GM18907 (cell line): ENCODE results near the gene ZSWIM5.
"Not testable (repeated sequence)": the region's sequence is repeated elsewhere in the genome, so short reads cannot be mapped to it uniquely, and the experiment has no call there.

Source experiments
- ATAC-seq: cut with Tn5 transposase; IDR thresholded peaks from one replicate; pipeline ENCODE4 v1.9.1; 2021; ENCODE audit warnings: mild to moderate bottlenecking, moderate library complexity; ENCODE audit not compliant: unreplicated experiment

The ZSWIM5 gene

DNA sequence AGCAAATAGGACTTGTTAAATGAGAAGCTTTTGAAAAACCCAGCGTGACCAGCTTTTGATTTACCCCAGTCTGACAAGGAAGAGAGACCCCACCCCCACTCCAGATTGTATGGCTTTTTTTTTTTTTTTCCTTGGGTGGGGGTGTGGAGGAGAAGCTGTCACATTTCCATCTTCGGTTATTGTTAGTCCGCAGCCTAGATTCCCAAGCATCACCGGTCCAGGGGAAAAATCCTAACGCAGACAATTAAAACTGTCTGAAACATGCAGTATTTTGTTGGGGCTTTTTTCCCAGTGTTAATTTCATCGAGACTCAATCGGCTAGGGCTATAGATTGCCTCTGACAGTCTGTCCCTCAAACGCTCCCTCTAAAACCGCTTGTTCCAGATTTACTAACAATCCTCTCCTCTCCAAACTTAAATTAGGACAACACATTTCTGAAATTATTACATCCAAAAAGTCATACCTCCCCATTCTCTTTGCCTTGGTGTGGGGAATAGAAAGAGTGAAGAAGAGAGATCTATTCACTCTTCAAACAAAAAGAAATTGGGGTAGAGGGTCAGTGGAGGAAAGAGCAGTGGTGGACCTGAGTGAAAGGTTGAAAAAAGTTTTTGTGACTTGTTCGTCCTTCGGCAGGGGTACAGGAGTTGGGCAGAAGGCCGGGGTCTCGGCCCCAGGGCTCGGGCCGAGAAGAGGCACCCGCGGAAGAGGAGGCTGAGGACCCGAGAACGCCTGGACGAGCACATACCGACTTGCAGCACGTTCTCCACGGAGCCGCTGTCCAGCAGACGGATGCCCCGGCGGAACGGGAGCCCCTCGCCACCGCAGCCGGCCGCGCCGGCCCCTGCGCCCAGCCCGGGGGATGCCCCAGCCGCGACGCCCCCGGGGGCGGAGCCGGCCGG lies 1.1 kb downstream of the ZSWIM5 start:
- peak; percentile 17 for ATAC-seq

DNA sequence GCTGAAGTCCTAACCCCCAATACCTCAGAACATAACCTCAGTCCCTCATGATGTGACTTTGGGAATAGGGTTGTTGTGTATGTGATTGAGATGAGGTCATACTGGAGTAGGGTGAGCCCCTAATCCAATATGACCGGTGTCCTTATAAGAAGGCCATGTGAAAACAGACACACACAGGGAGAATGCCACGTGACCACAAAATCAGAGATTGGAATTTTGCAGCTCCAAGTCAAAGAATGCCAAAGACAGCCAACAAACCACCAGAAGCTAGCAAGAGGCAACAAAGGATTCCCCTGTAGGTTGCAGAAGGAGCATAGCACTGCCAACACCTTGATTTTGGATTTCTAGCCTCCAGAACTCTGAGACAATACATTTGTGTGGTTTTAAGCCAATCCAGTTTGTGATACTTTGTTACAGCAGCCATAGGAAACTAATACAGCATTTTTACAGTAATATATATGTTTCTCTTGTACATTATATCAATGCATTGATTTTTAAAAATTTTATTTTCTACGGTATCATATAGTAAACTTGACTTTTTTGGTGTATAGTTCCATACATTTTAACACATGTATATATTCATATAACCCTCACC lies 5.4 kb downstream of the ZSWIM5 start:
- ATAC-seq, result no peak

DNA sequence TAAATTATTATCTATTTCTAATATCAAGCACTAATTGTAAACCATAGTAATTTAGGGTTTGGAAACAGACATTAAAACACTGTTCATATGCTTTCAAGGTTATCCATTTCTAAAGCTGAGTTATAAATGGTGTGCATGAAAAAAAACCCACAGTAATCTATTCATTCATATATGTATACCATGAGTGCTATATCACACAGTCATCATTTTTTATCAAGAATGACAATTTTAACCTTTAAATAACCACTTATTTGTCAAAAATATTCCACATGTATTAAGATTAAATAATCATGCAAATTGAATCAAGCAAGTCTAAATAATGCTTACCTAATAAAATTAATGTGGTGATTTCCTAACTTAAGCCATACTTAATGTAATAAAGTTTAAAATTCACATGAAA lies 6.0 kb downstream of the ZSWIM5 start:
- no peak for ATAC-seq

DNA sequence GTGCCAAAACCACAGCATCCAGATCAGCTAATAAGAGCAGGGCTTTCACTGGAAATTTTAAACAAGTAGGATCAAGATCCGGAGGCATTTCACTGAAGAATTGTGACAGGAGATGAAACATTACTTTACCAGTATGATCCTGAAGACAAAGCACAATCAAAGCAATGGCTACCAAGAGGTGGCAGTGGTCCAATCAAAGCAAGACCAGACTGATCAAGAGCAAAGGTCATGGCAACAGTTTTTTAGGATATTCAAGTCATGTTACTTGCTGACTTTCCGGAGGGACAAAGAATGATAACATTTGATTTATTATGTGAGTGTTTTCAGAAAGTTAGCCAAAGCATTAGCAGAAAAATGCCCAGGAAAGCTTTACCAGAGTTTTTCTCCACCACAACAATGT lies 8.2 kb downstream of the ZSWIM5 start:
- ATAC-seq, result no peak

DNA sequence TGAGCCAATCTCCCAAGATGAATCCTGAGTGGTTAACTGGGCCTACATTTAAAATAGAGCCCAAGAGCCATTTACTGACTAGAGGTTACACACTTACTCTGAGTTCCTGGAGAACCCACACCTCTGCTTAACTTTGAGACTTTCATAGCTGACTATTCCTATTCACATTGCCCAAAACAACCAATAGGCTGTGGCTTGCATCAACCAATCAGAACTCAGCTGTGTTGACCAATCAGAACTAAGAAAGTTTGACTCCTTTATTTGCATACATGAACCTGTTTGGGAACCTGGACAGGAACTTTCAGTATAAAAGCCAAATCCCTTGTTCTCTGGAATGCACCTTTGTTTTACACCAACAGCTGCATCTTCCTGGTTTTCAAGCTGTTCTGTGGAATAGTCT lies 9.5 kb downstream of the ZSWIM5 start:
- ATAC-seq, result no peak

DNA sequence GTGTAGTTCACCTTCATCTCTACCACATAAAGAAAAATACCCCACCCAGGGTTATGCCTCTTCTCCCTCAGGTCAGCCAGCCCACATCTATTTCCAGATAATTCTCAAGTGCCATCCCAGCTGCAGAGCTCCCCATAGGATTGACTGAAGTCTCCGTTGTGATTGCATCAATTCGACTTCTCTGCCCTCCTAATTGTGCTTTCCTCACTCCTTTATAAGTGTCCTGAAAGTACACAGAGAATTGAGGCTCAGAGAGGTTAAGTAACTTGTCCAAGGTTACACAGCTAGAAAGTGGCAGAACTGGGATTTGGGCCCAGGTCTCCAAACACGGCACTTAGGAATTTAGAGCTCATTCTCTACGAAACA lies 15.0 kb downstream of the ZSWIM5 start:
- no peak for ATAC-seq

DNA sequence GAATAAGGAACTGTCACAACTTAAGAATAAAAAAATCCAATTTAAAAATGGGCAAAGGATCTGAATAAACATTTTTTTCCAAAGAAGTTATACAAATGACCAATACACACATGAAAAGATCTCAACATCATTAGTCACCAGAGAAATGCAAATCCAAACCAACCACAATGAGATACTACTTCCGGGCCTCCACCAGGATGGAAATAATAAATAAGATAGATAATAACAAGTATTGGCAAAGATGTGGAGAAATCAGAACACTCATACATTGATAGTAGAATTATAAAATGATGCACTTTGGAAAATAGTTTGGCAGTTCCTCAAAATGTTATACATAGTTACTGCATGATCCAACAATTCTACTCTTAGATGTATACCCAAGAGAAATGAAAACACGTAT lies 18.7 kb downstream of the ZSWIM5 start:
- ATAC-seq, result no peak

DNA sequence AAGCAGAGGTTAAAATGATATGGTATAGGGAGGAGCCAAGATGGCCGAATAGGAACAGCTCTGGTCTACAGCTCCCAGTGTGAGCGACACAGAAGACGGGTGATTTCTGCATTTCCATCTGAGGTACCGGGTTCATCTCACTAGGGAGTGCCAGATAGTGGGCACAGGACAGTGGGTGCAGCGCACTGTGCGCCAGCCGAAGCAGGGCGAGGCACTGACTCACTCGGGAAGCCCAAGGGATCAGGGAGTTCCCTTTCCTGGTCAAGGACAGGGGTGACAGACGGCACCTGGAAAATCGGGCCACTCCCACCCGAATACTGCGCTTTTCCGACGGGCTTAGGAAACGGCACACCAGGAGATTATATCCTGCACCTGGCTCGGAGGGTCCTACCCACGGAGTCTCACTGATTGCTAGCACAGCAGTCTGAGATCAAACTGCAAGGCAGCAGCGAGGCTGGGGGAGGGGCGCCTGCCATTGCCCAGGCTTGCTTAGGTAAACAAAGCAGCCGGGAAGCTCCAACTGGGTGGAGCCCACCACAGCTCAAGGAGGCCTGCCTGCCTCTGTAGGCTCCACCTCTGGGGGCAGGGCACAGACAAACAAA lies 26.4 kb downstream of the ZSWIM5 start:
- ATAC-seq, result not testable (repeated sequence)

DNA sequence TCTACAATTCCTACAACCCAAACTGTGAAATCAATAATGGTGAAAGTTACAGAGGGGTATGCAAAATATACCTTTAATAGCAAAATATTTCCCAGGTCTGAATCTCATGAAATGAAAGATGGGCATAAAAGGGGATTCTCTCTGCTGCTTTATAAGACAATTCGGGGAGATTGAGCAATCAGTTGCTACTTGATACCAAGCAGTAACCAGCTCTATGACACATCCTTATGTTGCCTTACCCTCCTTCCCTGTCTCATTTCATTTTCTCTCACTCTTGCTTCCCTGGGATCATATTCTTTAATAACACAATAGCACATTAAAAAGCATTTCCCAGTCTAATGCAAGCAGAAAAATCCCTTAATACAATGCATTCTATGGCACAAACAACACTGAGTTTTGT lies 29.0 kb downstream of the ZSWIM5 start:
- no peak for ATAC-seq

DNA sequence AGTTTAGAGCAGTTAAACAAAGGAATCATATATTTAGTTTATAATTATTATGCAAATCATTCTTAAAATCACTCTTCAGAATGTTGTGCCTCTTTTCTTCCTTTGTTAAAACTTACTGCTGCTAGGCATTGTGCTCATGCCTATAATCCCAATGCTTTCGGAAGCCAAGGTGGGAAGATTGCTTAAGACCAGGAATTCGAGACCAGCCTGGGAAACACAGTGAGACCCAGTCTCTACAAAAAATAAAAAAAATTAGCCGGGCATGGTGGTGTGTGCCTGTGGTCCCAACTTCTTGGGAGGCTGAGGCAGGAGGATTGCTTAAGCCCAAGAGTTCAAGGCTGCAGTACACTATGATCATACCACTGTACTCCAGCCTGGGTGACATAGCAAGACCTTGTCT lies 33.6 kb downstream of the ZSWIM5 start:
- no peak for ATAC-seq

DNA sequence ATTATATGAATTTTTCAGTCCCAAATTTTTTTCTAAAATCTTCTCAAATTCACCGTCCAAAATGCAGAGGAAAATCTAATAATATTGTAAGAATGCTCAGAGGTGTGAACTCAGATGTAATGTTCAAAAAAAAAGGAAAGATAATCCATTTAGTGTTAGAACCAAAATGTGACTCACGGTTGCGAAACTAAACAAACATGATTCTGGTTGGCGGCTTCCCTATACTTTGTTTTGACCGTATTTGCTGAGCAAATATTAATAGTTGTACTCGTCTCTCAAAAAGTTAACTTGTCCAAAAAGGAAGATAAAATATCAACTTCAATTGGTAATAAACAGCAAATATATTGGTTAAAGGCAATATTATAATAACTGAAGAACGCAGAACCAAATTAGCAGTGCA lies 34.4 kb downstream of the ZSWIM5 start:
- no peak for ATAC-seq

DNA sequence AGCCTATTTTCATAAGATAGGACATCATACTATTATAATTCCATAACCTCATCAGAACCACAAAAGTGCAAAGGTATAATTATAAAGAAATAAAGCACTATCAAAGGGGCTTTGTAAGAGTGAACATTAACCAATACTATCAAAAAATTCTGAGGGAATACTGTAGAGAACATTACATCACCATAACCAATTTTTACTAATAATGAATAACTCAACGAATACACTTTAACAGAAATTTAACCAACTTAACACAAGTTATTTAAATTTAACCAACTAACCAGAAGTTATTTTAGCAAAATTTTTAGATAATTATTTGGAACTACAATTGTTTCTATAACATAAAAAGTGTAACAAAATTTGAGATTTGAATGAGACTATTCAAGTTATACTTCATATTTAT lies 34.8 kb downstream of the ZSWIM5 start:
- no peak for ATAC-seq

DNA sequence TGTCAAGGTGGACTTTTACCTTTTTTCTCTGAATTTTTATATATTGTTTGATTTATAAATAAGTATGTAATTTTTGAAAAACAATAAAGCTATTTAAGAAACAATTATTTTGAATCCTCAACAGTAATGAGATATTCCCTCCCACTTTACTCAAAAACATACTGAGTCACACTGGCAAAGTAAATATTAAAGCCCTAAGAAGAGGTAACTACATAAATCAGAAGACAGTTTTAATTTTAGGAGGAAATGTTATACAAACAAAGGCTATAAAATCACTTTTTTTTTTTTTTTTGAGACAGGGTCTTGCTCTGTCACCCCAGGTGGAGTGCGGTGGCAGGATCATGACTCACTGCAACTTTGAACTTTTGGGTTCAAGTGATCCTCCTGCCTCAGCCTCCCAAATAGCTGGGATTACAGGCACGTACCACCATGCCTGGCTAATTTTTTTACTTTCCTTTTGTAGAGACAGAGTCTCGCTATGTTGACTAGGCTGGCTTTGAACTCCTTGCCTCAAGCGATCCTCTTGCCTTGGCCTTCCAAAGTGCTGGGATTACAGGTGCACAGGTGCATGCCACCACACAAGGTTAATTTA lies 36.2 kb downstream of the ZSWIM5 start:
- no peak for ATAC-seq

DNA sequence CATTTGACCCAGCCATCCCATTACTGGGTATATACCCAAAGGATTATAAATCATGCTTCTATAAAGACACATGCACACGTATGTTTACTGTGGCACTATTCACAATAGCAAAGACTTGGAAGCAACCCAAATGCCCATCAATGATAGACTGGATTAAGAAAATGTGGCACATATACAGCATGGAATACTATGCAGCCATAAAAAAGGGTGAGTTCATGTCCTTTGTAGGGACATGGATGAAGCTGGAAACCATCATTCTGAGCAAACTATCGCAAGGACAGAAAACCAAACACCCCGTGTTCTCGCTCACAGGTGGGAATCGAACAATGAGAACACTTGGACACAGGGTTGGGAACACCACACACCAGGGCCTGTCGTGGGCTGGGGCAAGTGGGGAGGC lies 38.5 kb downstream of the ZSWIM5 start:
- ATAC-seq, result not testable (repeated sequence)

DNA sequence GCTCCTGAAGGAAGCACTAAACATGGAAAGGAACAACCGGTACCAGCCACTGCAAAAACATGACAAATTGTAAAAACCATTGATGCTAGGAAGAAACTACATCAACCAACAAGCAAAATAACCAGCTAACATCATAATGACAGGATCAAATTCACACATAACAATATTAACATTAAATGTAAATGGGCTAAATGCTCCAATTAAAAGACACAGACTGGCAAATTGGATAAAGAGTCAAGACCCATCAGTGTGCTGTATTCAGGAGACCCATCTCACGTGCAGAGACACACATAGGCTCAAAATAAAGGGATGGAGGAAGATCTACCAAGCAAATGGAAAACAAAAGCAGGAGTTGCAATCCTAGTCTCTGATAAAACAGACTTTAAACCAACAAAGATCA lies 42.1 kb downstream of the ZSWIM5 start:
- not testable (repeated sequence) for ATAC-seq

DNA sequence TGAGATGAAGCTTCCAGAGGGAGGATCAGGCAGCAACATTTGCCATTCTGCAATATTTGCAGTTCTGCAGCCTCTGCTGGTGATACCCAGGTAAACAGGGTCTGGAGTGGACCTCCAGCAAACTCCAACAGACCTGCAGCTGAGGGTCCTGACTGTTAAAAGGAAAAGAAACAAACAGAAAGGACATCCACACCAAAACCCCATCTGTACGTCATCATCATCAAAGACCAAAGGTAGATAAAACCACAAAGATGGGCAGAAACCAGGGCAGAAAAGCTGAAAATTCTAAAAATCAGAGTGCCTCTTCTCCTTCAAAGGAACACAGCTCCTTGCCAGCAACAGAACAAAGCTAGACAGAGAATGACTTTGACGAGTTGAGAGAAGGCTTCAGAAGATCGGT lies 43.3 kb downstream of the ZSWIM5 start:
- not testable (repeated sequence) for ATAC-seq

DNA sequence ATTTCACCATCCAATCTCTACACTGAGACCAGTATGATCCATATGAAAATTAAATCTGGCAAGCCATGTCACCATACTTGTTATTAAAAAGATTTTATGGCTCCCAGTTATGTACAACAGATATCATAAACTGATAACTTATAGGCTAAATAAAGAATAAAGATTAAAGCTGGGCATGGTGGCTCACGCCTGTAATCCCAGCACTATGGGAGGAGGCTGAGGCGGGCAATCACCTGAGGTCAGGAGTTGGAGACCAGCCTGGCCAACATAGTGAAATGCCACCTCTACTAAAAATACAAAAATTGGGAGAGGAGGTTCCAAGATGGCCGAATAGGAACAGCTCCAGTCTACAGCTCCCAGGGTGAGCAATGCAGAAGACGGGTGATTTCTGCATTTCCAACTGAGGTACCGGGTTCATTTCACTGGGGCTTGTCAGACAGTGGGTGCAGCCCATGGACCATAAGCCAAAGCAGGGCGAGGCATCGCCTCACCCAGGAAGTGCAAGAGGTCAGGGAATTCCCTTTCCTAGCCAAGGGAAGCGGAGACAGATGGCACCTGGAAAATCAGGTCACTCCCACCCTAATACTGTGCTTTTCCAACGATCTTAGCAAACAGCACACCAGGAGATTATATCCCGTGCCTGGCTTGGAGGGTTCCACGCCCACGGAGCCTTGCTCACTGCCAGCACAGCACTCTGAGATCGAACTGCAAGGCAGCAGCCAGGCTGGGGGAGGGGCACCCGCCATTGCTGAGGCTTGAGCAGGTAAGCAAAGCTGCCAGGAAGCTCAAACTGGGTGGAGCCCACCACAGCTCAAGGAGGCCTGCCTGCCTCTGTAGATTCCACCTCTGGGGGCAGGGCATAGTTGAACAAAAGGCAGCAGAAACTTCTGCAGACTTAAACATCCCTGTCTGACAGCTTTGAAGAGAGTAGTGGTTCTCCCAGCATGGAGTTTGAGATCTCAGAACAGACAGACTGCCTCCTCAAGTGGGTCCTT lies 44.1 kb downstream of the ZSWIM5 start:
- ATAC-seq, result not testable (repeated sequence)

DNA sequence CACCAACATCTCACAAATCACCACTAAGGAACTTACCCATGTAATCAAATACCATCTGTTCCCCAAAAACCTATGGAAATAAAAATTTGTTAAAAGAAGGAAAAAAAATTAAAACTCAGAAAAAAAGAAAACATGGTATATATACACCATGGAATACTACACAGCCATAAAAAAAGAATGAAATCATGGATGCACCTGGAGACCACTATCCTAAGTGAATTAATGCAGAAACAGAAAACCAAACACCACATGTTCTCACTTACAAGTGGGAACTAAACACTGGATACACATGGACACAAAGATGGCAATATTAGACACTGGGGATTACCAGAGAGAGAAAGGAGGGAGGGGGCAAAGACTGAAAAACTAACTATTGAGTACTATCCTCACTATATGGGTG lies 50.4 kb downstream of the ZSWIM5 start:
- ATAC-seq, result no peak

DNA sequence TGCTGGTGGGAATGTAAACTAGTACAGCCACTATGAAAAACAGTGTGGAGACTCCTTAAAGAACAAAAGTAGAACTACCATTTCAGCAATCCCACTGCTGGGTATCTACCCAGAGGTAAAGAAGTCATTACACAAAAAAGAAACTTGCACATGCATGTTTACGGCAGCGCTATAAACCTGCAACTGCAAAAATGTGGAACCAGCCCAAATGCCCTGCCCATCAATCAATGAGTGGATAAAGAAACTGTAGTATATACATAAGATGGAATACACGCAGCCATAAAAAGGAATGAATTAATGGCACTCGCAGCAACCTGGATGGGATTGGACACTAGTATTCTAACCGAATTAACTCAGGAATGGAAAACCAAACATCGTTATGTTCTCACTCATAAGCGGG lies 51.0 kb downstream of the ZSWIM5 start:
- ATAC-seq, result no peak

DNA sequence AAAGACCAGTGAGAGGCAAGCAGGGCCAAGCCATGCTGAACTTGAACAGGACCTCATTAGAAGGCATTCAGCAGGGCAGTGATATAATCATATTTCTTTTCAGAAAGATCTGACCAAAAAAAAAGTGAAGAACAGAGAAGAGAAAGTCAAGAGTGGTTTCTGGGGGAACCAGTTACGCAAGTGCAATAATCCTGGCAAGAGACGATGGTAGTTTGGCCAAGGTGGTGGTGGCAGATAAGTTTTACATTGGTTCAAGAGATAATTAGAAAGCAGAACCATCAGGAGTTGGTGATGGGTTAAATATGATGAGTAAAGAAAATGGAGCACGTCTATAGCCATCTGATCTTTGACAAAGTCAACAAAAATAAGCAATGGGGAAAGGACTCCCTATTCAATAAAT lies 54.3 kb downstream of the ZSWIM5 start:
- ATAC-seq, result no peak
